Aorta (tissue), 5 donors: ENCODE measurements around the gene VAV2. TPM values are rescaled to one million over a fixed set of nuclear protein-coding genes. Genes with fewer than 3 reads are reported as not detected.
A peak's percentile ranks its signal among the peaks of the same experiment; 100 is the strongest.

Experiments used
- ATAC-seq: fragments of 200-7000 bp; cut with Tn5 transposase; one replicate; pipeline ENCODE4 v1.9.1; 2022; ENCODE audit warnings: moderate library complexity; ENCODE audit not compliant: low FRiP score
- DNase-seq, 2 donors: peaks; one replicate each; pipeline ENCODE4 v3.0.0-alpha.2; 2020
- H3K27ac ChIP-seq, 2 donors: one replicate each; pipeline ENCODE4 v1.5.1; 2013; ENCODE audit warnings: low read length in 2 of 2, mild to moderate bottlenecking in 2 of 2, moderate library complexity in 2 of 2, control low read depth in 1 of 2, inconsistent platforms in 1 of 2, low read depth in 1 of 2
- H3K27me3 ChIP-seq, 2 donors: one replicate each; pipeline ENCODE4 v1.6.1; 2013; ENCODE audit warnings: control low read depth in 1 of 2, low read length in 1 of 2, mild to moderate bottlenecking in 1 of 2, moderate library complexity in 1 of 2; ENCODE audit not compliant: insufficient read depth in 2 of 2, control insufficient read depth in 1 of 2
- H3K36me3 ChIP-seq, 2 donors: one replicate each; pipeline ENCODE4 v1.6.1; 2013; ENCODE audit warnings: control low read depth in 1 of 2, low read length in 1 of 2, mild to moderate bottlenecking in 1 of 2; ENCODE audit not compliant: insufficient read depth in 2 of 2, control insufficient read depth in 1 of 2
- H3K4me1 ChIP-seq, 2 donors: one replicate each; pipeline ENCODE4 v1.6.1; 2013; ENCODE audit warnings: low read length in 2 of 2, control low read depth in 1 of 2, mild to moderate bottlenecking in 1 of 2, moderate library complexity in 1 of 2; ENCODE audit not compliant: insufficient read depth in 2 of 2, control insufficient read depth in 1 of 2
- H3K4me3 ChIP-seq, 2 donors: one replicate each; pipeline ENCODE4 v1.5.1; 2013; ENCODE audit warnings: low read length in 2 of 2, control low read depth in 1 of 2, mild to moderate bottlenecking in 1 of 2
- H3K9me3 ChIP-seq: one replicate; pipeline ENCODE4 v1.6.1; 2013; ENCODE audit warnings: mild to moderate bottlenecking, low read length; ENCODE audit not compliant: control insufficient read depth
- WGBS, 2 donors: extraction: QIAGEN DNeasy Blood & Tissue Kit; methylation state at CpG; one replicate each; pipeline ENCODE4 v1.1.7; 2013; 5-methylcytosine and 5-hydroxymethylcytosine counted together
- intact Hi-C, 2 donors: fragments of 100-400 bp; cut with DNase I; formaldehyde crosslinking; loops; one replicate each; pipeline versions ENCODE4 v1.14.2 to v1.15.0; 2022
- polyA plus RNA-seq, 2 donors: library from polyadenylated mRNA; stranded (reverse); fragments of 200-250 nt; gene quantifications; one replicate each; pipeline ENCODE4 v1.2.3, GENCODE V29; 2013
- total RNA-seq, 2 donors: library from RNA; stranded (reverse); fragmentation: NEBNext Ultra II Directional; extraction: Animal tissue kit (Norgen Biotek cat#: 25700); gene quantifications; one replicate each; pipeline ENCODE4 v1.2.1, GENCODE V29; 2021
- donor health status: healthy with polysubstance abuse.
- donor health status: Bipolar disorder and iron deficiency.
- donor health status: DM: no; HTN: no; CAD: no.
- donor health status: DM: no; HTN: no; CAD: no.
- donor health status: DM: yes; HTN: yes; CAD: no.

Gene VAV2
- total and polyA plus RNA-seq, 4 donors, result 9.0 to 25.4 (median 11.8) TPM

DNA sequence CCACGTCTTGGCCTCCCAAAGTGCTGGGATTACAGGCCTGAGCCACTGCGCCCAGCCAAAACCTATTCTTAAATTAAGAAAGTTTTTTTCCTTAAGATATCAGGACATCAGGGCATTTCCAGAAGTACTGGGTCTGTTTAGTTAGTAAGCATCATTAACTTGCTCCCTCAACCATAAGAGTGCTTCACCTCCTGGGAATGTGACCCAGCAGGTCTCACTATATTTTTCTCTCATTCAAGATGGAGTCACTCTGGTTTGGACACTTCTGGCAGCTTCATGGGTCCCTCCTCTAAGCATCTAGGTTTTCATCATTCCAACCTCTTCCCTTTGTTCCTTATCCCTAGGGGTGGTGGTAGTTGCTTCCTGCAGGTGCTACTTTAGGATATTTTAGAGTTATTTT, 22.8 kb upstream of the VAV2 start:
- H3K27ac ChIP-seq, result no peak overlapping the region
- H3K36me3 ChIP-seq, result no peaks in the 10 kb centered on the region
- ATAC-seq (no peak), DNase-seq (no peak)
- intact Hi-C loops, result loop anchor here in 1 of 2 donors (10.0 kb wide), 1 partner anchor 670 kb away; the partner anchor contains the start of genes MED22 and RPL7A
- 86 to 93% methylated on average over 2 of the region's 2 CpGs for WGBS, 2 donors
- H3K27me3 ChIP-seq, result no peaks in the 10 kb centered on the region
- no peaks in the 10 kb centered on the region for H3K4me1 ChIP-seq
- no peaks in the 10 kb centered on the region for H3K9me3 ChIP-seq
- H3K4me3 ChIP-seq, result no peak overlapping the region

GRCh38 chr9:134011401-134011800, 19.3 kb upstream of the VAV2 start:
- no peaks in the 10 kb centered on the region for H3K4me1 ChIP-seq
- H3K9me3 ChIP-seq, result no peaks in the 10 kb centered on the region
- DNase-seq (no peak), ATAC-seq (no peak)
- WGBS, 2 donors, result 63 to 70% methylated on average over 6 of the region's 6 CpGs
- H3K36me3 ChIP-seq, result no peaks in the 10 kb centered on the region
- intact Hi-C loops, result loop anchor here in 1 of 2 donors (10.0 kb wide), 1 partner anchor 667 kb away; the partner anchor contains the start of genes MED22 and RPL7A
- H3K4me3 ChIP-seq, result no peak overlapping the region
- no peaks in the 10 kb centered on the region for H3K27me3 ChIP-seq
- no peak overlapping the region for H3K27ac ChIP-seq

DNA sequence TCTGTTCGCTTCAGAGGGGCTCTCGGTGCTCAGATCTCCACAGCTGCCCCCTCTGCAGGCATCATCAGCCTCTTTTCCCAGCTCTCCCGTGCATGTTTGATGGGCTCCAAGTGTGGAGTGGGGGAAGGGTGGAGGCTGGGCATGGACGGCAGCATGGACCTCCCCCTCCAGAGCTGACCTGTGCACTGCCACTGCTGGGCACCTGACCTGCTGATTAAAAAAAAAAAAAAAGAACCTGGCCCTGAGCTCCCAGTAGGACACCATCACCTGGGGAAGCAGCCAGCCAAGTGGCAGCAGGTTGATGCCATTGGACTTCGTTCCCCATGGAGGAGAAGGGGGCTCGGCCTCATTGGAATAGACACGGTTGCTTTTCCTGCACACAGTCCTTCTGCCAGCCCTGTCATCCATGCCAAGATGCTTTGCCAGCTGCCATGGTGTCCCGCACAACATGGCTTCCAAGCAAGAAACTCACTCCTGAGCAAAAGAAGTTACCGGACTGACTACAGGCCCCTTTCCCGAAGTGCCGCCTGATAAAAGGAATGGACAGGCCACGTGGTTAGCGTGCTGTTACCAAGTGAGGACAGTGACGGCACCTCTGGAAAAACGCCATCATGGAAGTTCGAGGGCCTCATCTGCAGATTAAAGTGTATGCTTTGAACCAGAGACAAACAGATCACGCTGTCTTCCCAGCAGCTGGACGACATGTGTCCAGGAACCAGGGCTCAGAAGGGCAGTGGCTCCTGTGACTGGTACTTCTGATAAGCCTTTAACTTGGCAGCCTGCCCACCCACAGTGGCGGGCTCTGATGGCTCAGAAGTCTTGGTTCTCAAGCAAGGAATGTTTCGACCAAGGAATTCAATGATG, 18.4 kb upstream of the VAV2 start:
- Histone ChIP-seq H3K4me3 (no peak overlapping the region), H3K4me1 (no peaks in the 10 kb centered on the region), H3K27me3 (no peaks in the 10 kb centered on the region), H3K36me3 (no peaks in the 10 kb centered on the region), H3K9me3 (no peaks in the 10 kb centered on the region), H3K27ac (no peak overlapping the region)
- DNase-seq, result no peak
- intact Hi-C loops, result loop anchor here in 1 of 2 donors (10.0 kb wide), 1 partner anchor 666 kb away; the partner anchor contains the start of genes MED22 and RPL7A
- ATAC-seq, result no peak
- 64 to 73% methylated on average over 20 of the region's 20 CpGs for WGBS, 2 donors

GRCh38 chr9:134007571-134007970, 15.4 kb upstream of the VAV2 start:
- intact Hi-C loops, result no loop called here
- no peaks in the 10 kb centered on the region for H3K27me3 ChIP-seq
- H3K4me1 ChIP-seq, result no peaks in the 10 kb centered on the region
- no peaks in the 10 kb centered on the region for H3K36me3 ChIP-seq
- peak in 1 of 2 donors; percentile 28 for DNase-seq
- H3K4me3 ChIP-seq, result no peak overlapping the region
- WGBS, 2 donors, result 85 to 86% methylated on average over 9 of the region's 9 CpGs
- H3K9me3 ChIP-seq, result no peaks in the 10 kb centered on the region
- H3K27ac ChIP-seq, result no peak overlapping the region
- ATAC-seq, result no peak

DNA sequence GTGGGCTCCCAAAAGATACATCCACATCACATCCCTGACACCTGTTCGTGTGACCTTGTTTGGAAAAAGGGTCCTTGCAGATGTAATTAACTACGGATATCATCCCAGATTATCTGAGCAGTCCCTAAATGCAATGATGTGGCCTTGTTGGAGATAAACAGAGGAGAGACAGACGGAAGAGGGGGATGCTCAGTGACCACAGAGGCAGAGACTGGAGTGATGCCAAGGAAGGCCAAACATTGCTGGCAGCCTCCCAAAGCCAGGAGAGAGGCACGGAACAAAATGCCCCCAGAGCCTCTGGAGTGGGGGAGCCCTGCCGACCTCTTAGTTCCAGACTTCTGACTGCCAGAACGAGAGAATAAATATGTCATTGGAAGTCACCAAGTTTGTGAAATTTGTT, 15.0 kb upstream of the VAV2 start:
- intact Hi-C loops, result no loop called here
- Histone ChIP-seq H3K4me3 (no peak overlapping the region), H3K4me1 (no peaks in the 10 kb centered on the region), H3K36me3 (no peaks in the 10 kb centered on the region), H3K27me3 (no peaks in the 10 kb centered on the region), H3K27ac (no peak overlapping the region), H3K9me3 (no peaks in the 10 kb centered on the region)
- DNase-seq (peak in 1 of 2 donors; percentile 21), ATAC-seq (no peak)
- WGBS, 2 donors, result 52 to 56% methylated on average over 6 of the region's 6 CpGs

DNA sequence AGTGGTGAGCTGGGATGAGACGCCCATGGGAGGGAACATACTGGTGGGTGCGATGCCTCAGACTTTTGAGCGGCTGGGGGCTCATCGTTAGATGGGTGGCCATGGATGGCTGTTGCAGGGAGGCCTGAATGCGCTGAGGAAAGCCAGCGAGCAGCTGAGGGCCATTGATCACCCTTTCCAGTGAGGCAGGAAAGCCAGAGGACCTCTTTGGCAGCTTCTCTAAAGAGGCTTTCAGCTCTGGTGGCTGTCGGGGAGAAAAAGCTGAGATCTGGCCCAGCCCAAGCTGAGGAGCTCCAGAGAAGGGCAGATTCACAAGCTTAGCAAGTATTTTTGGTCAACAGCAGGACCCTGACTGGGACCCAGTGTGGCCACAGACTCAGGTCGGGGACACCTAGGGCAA, 13.3 kb upstream of the VAV2 start:
- DNase-seq, result no peak
- Histone ChIP-seq H3K4me1 (no peaks in the 10 kb centered on the region), H3K4me3 (no peak overlapping the region), H3K36me3 (no peaks in the 10 kb centered on the region), H3K9me3 (no peaks in the 10 kb centered on the region), H3K27me3 (no peaks in the 10 kb centered on the region), H3K27ac (no peak overlapping the region)
- WGBS, 2 donors, result 85 to 87% methylated on average over 8 of the region's 8 CpGs
- intact Hi-C loops, result no loop called here
- no peak for ATAC-seq

DNA sequence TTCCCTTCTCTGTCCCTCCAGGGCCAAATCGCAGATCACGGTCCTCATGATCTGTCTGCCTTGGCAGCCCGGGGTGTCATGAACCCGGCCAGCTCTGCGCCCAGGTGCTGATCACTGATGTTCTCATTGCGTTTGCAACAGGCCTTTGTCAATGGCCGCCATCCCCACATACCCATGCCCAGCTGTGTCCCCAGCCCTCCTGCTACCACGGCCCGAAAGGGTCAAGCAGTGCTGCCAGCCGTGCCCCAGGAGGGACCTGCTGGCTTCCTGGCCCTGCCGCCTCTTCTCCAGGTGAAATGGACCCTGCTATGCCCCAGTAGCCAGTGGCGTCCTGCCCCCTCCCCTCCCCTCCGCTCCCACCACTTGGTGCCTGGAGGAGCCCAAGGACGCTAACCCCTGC, 12.8 kb upstream of the VAV2 start:
- DNase-seq, result no peak
- no peak overlapping the region for H3K27ac ChIP-seq
- 80 to 83% methylated on average over 14 of the region's 14 CpGs for WGBS, 2 donors
- ATAC-seq, result no peak
- H3K36me3 ChIP-seq, result no peaks in the 10 kb centered on the region
- H3K27me3 ChIP-seq, result no peaks in the 10 kb centered on the region
- no peak overlapping the region for H3K4me3 ChIP-seq
- no peaks in the 10 kb centered on the region for H3K4me1 ChIP-seq
- H3K9me3 ChIP-seq, result no peaks in the 10 kb centered on the region
- intact Hi-C loops, result no loop called here

- Histone ChIP-seq H3K27ac (no peak overlapping the region), H3K9me3 (no peaks in the 10 kb centered on the region), H3K4me1 (no peaks in the 10 kb centered on the region), H3K27me3 (no peaks in the 10 kb centered on the region), H3K36me3 (no peaks in the 10 kb centered on the region), H3K4me3 (no peak overlapping the region)
- ATAC-seq, result no peak
- intact Hi-C loops, result no loop called here
- no peak for DNase-seq
- WGBS, 2 donors, result 67 to 75% methylated on average over 18 to 20 of the region's 20 CpGs
These were observed 12.2 kb upstream of the VAV2 start for GRCh38 chr9:134004131-134004873.
